G401.6 (cell line): ENCODE data around the gene RAD9B.
"Not testable (repeated sequence)": the region's sequence is repeated elsewhere in the genome, so short reads cannot be mapped to it uniquely, and the experiment has no call there.

Experiments
- FAIRE-seq: peaks from 2 replicates; lab custom pipeline; 2012; peaks lifted over from hg19 to GRCh38; lab: Jason Lieb, UNC

RAD9B gene

GRCh38 chr12:110528277-110528839 is 26.2 kb downstream of the RAD9B start:
- FAIRE-seq: no peak

- no peak for FAIRE-seq
Measured at GRCh38 chr12:110530511-110530910, 28.4 kb downstream of the RAD9B start.

- no peak for FAIRE-seq
Measured at GRCh38 chr12:110531741-110532333, 29.7 kb downstream of the RAD9B start.

- FAIRE-seq: no peak
Measured at GRCh38 chr12:110532644-110533043, 30.5 kb downstream of the RAD9B start.

GRCh38 chr12:110533607-110534006 is 31.5 kb downstream of the RAD9B start:
- no peak for FAIRE-seq

GRCh38 chr12:110534811-110535210 is 32.7 kb downstream of the RAD9B start:
- no peak for FAIRE-seq

GRCh38 chr12:110536834-110537604 is 34.9 kb downstream of the RAD9B start:
- FAIRE-seq: peak; percentile 44

GRCh38 chr12:110537605-110538409 is 35.7 kb downstream of the RAD9B start:
- FAIRE-seq: no peak

GRCh38 chr12:110538869-110539622 is 36.9 kb downstream of the RAD9B start:
- no peak for FAIRE-seq

- FAIRE-seq: no peak
Measured at GRCh38 chr12:110540048-110540447, 37.9 kb downstream of the RAD9B start.

GRCh38 chr12:110543252-110543959 is 41.3 kb downstream of the RAD9B start:
- no peak for FAIRE-seq

- no peak for FAIRE-seq
Measured at GRCh38 chr12:110543965-110544364, 41.8 kb downstream of the RAD9B start.

- not testable (repeated sequence) for FAIRE-seq
Measured at GRCh38 chr12:110545259-110545658, 43.1 kb downstream of the RAD9B start.

- no peak for FAIRE-seq
Measured at GRCh38 chr12:110545812-110546211, 43.7 kb downstream of the RAD9B start.

- no peak for FAIRE-seq
Measured at GRCh38 chr12:110546339-110546738, 44.2 kb downstream of the RAD9B start.

- no peak for FAIRE-seq
Measured at GRCh38 chr12:110547090-110547489, 45.0 kb downstream of the RAD9B start.

- FAIRE-seq: no peak
Measured at GRCh38 chr12:110548678-110549077, 46.5 kb downstream of the RAD9B start.

GRCh38 chr12:110549716-110550115 is 47.6 kb downstream of the RAD9B start:
- FAIRE-seq: no peak

- no peak for FAIRE-seq
Measured at GRCh38 chr12:110550981-110551380, 48.9 kb downstream of the RAD9B start.
